ENCODE measurements around the gene TNFRSF14.

GRCh38 chr1:2529784-2530512 lies 26.2 kb upstream of the TNFRSF14 start, which contains the start of gene HES5:
- TF ChIP-seq NFRKB (IDR thresholded peaks at IDR 0.05) (no peak), LEF1 (IDR thresholded peaks at IDR 0.05; ENCODE audit: borderline replicate concordance) (no peak), FOXK2 (IDR thresholded peaks at IDR 0.05) (no peak), BHLHE40 (IDR thresholded peaks at IDR 0.05; ENCODE audit: borderline replicate concordance) (no peak), ELF4 (IDR thresholded peaks at IDR 0.05) (no peak), ARNT (IDR thresholded peaks at IDR 0.05) (no peak), SUZ12 (IDR thresholded peaks at IDR 0.05) (no peak), SP1 (IDR thresholded peaks at IDR 0.05) (no peak), TARDBP (IDR thresholded peaks at IDR 0.05) (no peak), FOXM1 (IDR thresholded peaks at IDR 0.05; ENCODE audit: borderline replicate concordance) (no peak), FOXA1 (IDR thresholded peaks at IDR 0.05) (no peak), L3MBTL2 (conservative IDR thresholded peaks at IDR 0.05) (no peak), ZNF384 (IDR thresholded peaks at IDR 0.05) (no peak), HDGF (IDR thresholded peaks at IDR 0.05; ENCODE audit: borderline replicate concordance) (no peak)
